ENCODE results near the gene HSD3B1.
"Not testable (repeated sequence)": the region's sequence is repeated elsewhere in the genome, so short reads cannot be mapped to it uniquely, and the experiment has no call there.

The HSD3B1 gene

GRCh38 chr1:119556423-119556822, 49.4 kb downstream of the HSD3B1 start:
- no peak for DNase-seq

- not testable (repeated sequence) for DNase-seq
Measured at GRCh38 chr1:119560402-119560801, 53.4 kb downstream of the HSD3B1 start.

- no peak for DNase-seq
Measured at GRCh38 chr1:119564548-119564947, 57.5 kb downstream of the HSD3B1 start.
